ENCODE data around the gene INO80. TPM values are rescaled to one million over a fixed set of nuclear protein-coding genes. Genes with fewer than 3 reads are reported as not detected.

The INO80 gene
- total RNA-seq, 1 experiment from 2014 or later = 15.3 TPM

DNA sequence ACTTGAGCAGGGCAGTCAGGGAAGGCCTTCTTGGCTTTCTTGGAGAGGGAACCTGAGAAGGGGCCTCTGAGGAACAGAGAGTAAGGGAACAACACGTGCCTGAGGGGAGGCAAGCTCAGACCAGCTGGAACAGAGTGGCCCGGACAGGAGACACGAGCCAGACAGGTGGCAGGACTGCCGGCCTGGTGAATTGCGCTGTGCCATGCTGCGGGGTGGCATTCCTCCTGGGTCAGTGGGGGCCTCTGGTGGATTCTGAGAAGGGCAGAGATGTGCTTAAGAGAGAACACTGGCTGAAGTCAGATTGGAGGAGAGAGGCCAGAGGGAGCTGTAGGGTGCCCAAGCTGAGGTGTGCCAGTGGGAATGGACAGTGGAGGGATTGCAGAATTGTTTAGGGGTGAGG is 157.9 kb downstream of the INO80 start:
- peaks cover 28% of the 10 kb centered on the region for H3K36me3 Mint-ChIP-seq (ENCODE audit: insufficient read depth, unreplicated experiment)
- CTCF ChIA-PET = no interaction called here
- no peak overlapping the region for H3K4me3 Mint-ChIP-seq (ENCODE audit: low read depth, unreplicated experiment)
- intact Hi-C loops (cut with micrococcal nuclease; ENCODE audit: unreplicated experiment) = no loop called here
- peak overlapping the region; percentile 8 for H3K27ac Mint-ChIP-seq (ENCODE audit: unreplicated experiment)
- BruUV-seq (replicated peaks) = no TSS peak
- no peaks in the 10 kb centered on the region for H3K27me3 Mint-ChIP-seq (ENCODE audit: unreplicated experiment)
- peaks cover 13% of the 10 kb centered on the region for H3K4me1 Mint-ChIP-seq (ENCODE audit: low read depth, unreplicated experiment)
- TF ChIP-seq, protein P1, sequence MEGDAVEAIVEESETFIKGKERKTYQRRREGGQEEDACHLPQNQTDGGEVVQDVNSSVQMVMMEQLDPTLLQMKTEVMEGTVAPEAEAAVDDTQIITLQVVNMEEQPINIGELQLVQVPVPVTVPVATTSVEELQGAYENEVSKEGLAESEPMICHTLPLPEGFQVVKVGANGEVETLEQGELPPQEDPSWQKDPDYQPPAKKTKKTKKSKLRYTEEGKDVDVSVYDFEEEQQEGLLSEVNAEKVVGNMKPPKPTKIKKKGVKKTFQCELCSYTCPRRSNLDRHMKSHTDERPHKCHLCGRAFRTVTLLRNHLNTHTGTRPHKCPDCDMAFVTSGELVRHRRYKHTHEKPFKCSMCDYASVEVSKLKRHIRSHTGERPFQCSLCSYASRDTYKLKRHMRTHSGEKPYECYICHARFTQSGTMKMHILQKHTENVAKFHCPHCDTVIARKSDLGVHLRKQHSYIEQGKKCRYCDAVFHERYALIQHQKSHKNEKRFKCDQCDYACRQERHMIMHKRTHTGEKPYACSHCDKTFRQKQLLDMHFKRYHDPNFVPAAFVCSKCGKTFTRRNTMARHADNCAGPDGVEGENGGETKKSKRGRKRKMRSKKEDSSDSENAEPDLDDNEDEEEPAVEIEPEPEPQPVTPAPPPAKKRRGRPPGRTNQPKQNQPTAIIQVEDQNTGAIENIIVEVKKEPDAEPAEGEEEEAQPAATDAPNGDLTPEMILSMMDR (IDR thresholded peaks at IDR 0.05; ENCODE audit: unreplicated experiment) = no peak
- H3K9me3 Mint-ChIP-seq (ENCODE audit: low read depth, unreplicated experiment) = no peaks in the 10 kb centered on the region
- no peak for DNase-seq

DNA sequence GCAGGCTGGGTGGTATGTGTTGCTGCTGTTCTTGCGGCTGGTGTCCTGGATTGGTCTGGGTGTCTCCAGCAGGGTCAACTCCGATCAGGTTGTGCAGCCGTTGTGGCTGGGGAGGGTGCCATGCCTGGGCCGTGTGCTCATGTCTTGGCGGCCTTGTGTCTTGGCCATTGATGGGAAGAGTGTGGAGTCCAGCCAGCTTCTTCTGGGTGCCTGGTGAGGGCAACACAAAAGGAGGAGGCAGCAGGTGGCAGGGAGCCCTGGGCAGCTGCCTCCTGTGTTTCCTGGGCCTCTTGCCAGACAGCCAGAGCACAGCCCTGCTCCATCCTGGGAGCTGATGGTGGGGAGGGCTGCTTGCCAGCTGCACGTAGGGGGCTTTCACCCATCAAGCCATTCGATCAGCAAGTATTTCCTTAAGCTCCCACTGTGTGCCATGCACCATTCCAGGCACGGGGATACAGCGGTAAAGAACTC is 158.5 kb downstream of the INO80 start:
- H3K27ac Mint-ChIP-seq (ENCODE audit: unreplicated experiment) = peak overlapping the region; percentile 8
- no peak for DNase-seq
- intact Hi-C loops (cut with micrococcal nuclease; ENCODE audit: unreplicated experiment) = no loop called here
- H3K27me3 Mint-ChIP-seq (ENCODE audit: unreplicated experiment) = no peaks in the 10 kb centered on the region
- no peaks in the 10 kb centered on the region for H3K9me3 Mint-ChIP-seq (ENCODE audit: low read depth, unreplicated experiment)
- no TSS peak for BruUV-seq (replicated peaks)
- no peak overlapping the region for H3K4me3 Mint-ChIP-seq (ENCODE audit: low read depth, unreplicated experiment)
- TF ChIP-seq, protein P1 (IDR thresholded peaks at IDR 0.05; ENCODE audit: unreplicated experiment) = no peak
- CTCF ChIA-PET = no interaction called here
- peaks cover 33% of the 10 kb centered on the region for H3K36me3 Mint-ChIP-seq (ENCODE audit: insufficient read depth, unreplicated experiment)
- peaks cover 13% of the 10 kb centered on the region for H3K4me1 Mint-ChIP-seq (ENCODE audit: low read depth, unreplicated experiment)

DNA sequence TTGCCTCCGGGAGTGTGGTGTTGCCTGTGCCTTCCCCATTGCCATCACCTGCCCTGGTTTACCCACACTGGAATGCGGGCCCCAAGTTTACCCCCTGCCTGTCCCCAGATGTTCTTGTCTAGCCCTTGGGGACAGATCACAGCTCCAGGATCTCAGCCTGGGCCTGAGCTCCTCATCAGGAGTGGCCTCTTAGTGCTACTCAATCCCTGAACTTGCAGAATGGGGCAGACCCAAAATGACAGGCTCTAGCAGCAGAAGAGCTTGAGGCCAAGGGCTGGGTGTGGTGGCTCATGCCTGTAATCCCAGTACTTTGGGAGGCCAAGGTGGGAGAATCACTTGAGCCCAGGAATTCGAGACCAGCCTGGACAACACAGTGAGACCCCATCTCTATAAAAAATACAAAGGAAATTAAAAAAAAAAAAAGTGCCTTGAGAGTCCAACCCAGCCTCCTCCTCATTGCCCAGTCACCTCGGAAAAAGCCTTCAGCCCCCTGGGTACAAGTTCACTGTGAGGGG is 159.0 kb downstream of the INO80 start:
- Mint-ChIP-seq H3K4me1 (ENCODE audit: low read depth, unreplicated experiment) (peaks cover 13% of the 10 kb centered on the region), H3K9me3 (ENCODE audit: low read depth, unreplicated experiment) (no peaks in the 10 kb centered on the region), H3K27ac (ENCODE audit: unreplicated experiment) (no peak overlapping the region), H3K4me3 (ENCODE audit: low read depth, unreplicated experiment) (no peak overlapping the region), H3K27me3 (ENCODE audit: unreplicated experiment) (no peaks in the 10 kb centered on the region), H3K36me3 (ENCODE audit: insufficient read depth, unreplicated experiment) (peaks cover 35% of the 10 kb centered on the region)
- DNase-seq = no peak
- TF ChIP-seq, protein P1 (IDR thresholded peaks at IDR 0.05; ENCODE audit: unreplicated experiment) = no peak
- BruUV-seq (replicated peaks) = no TSS peak
- CTCF ChIA-PET = no interaction called here
- intact Hi-C loops (cut with micrococcal nuclease; ENCODE audit: unreplicated experiment) = no loop called here

DNA sequence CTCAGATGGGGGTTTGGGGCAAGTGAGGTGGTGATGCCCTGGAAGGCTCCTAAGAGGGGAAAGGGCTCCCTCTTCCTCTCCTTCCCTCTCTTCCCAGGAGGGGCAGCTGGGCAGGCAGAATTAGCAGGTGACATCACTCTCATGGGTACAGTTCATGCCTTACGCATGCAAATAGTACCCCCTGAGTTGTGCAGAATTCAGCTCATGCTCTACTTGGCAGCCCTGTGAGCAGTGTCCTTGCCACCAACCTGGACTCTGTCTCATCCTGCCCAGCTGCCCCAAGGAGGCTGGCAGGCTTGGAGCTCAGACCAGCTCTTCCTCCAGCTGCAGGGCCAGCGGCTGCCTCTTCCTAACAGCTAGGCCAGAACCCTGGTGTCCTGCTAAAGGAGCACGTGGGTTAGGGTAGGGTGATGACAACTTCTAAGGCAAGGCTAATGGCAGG is 159.5 kb downstream of the INO80 start:
- H3K27me3 Mint-ChIP-seq (ENCODE audit: unreplicated experiment) = no peaks in the 10 kb centered on the region
- peaks cover 35% of the 10 kb centered on the region for H3K36me3 Mint-ChIP-seq (ENCODE audit: insufficient read depth, unreplicated experiment)

More for the DNA sequence above, 159.5 kb downstream of the INO80 start:
- Mint-ChIP-seq H3K4me1 (ENCODE audit: low read depth, unreplicated experiment) (peaks cover 13% of the 10 kb centered on the region), H3K27ac (ENCODE audit: unreplicated experiment) (no peak overlapping the region), H3K9me3 (ENCODE audit: low read depth, unreplicated experiment) (no peaks in the 10 kb centered on the region), H3K4me3 (ENCODE audit: low read depth, unreplicated experiment) (peak overlapping the region; percentile 52)
- DNase-seq = no peak
- no TSS peak for BruUV-seq (replicated peaks)
- intact Hi-C loops (cut with micrococcal nuclease; ENCODE audit: unreplicated experiment) = no loop called here
- CTCF ChIA-PET = no interaction called here
- TF ChIP-seq, protein P1 (IDR thresholded peaks at IDR 0.05; ENCODE audit: unreplicated experiment) = no peak
